Ishikawa (cell line): ENCODE measurements around the gene TMEM42.

Experiments used
- NFIC ChIP-seq: IDR thresholded peaks from 2 replicates; pipeline ENCODE4 v1.6.1; 2012
- RAD21 ChIP-seq: IDR thresholded peaks from 2 replicates; pipeline ENCODE4 v1.6.1; 2012; ENCODE audit warnings: low read depth
- REST ChIP-seq: IDR thresholded peaks from 2 replicates; pipeline ENCODE4 v1.6.1; 2012; ENCODE audit warnings: low read depth, mild to moderate bottlenecking
- YY1 ChIP-seq: IDR thresholded peaks from 2 replicates; pipeline ENCODE4 v1.6.1; 2012; ENCODE audit warnings: low read depth

- TF ChIP-seq YY1 (no peak), NFIC (no peak), RAD21 (no peak), REST (no peak)
Observed at GRCh38 chr3:44907612-44908011, 45.9 kb downstream of the TMEM42 start.
